MG63 (cell line): ENCODE measurements around the gene ZNF182. TPM values are rescaled to one million over a fixed set of nuclear protein-coding genes. Genes with fewer than 3 reads are reported as not detected.
"Not testable (repeated sequence)": the region's sequence is repeated elsewhere in the genome, so short reads cannot be mapped to it uniquely, and the experiment has no call there.

ENCODE experiments used
- DNase-seq: peaks from one replicate; pipeline ENCODE4 v3.0.0-alpha.2; 2020
- H3K27me3 ChIP-seq: fragments of 250-450 bp; sonication (Bioruptor Pico); 2 replicates; pipeline ENCODE4 v1.5.1; 2020; ENCODE audit warnings: mild to moderate bottlenecking, moderate library complexity
- H3K36me3 ChIP-seq: fragments of 250-450 bp; sonication (Bioruptor Pico); 2 replicates; pipeline ENCODE4 v1.5.1; 2020; ENCODE audit warnings: mild to moderate bottlenecking, moderate library complexity
- H3K4me3 ChIP-seq: fragments of 250-450 bp; sonication (Bioruptor Pico); 2 replicates; pipeline ENCODE4 v1.5.1; 2020; ENCODE audit warnings: mild to moderate bottlenecking, moderate library complexity
- H3K9me3 ChIP-seq: fragments of 250-450 bp; sonication (Bioruptor Pico); 2 replicates; pipeline ENCODE4 v1.5.1; 2020; ENCODE audit warnings: mild to moderate bottlenecking, moderate library complexity
- total RNA-seq: library from RNA; depleted of rRNA; stranded (reverse); fragments of >200 nt; shearing (Covaris generic); gene quantifications from 2 replicates; pipeline ENCODE4 v1.2.3, GENCODE V29; 2014; ENCODE audit warnings: low replicate concordance; rRNA removed

ZNF182 gene
- total RNA-seq, 1 experiment from 2014 or later, result 3.7 TPM

DNA sequence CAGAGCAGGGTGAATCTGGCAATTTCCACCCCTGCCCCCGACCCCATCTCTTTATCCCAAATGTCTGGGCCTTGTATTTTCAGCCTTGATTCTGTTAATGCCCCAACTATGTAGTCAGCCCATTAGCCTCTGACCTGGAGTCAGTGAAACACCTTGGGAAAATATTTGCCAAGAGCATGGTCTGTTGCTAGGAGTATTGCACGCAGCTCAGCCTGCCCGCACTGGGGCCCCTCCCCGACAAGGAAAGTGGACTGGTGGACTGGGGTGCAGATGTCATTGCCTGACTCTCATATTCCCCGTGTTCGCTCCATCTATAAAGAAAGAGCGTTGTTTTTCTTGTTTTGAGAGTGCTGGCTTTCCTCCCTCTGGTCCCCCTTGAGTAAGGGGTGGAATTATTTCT is 48.5 kb downstream of the ZNF182 start:
- not testable (repeated sequence) for H3K9me3 ChIP-seq, H3K27me3 ChIP-seq, DNase-seq, H3K4me3 ChIP-seq, H3K36me3 ChIP-seq

GRCh38 chrX:47941423-47941822 is 62.4 kb downstream of the ZNF182 start:
- Histone ChIP-seq H3K9me3 (no peaks in the 10 kb centered on the region), H3K36me3 (no peaks in the 10 kb centered on the region), H3K4me3 (no peak overlapping the region), H3K27me3 (no peaks in the 10 kb centered on the region)
- no peak for DNase-seq

- Histone ChIP-seq H3K27me3 (no peaks in the 10 kb centered on the region), H3K9me3 (no peaks in the 10 kb centered on the region), H3K4me3 (no peak overlapping the region), H3K36me3 (no peaks in the 10 kb centered on the region)
- no peak for DNase-seq
Observed at GRCh38 chrX:47940448-47940847, 63.3 kb downstream of the ZNF182 start.

GRCh38 chrX:47936940-47937317 is 66.9 kb downstream of the ZNF182 start:
- no peak for DNase-seq
- H3K4me3 ChIP-seq, result no peak overlapping the region
- no peaks in the 10 kb centered on the region for H3K36me3 ChIP-seq
- H3K9me3 ChIP-seq, result no peaks in the 10 kb centered on the region
- no peaks in the 10 kb centered on the region for H3K27me3 ChIP-seq

DNA sequence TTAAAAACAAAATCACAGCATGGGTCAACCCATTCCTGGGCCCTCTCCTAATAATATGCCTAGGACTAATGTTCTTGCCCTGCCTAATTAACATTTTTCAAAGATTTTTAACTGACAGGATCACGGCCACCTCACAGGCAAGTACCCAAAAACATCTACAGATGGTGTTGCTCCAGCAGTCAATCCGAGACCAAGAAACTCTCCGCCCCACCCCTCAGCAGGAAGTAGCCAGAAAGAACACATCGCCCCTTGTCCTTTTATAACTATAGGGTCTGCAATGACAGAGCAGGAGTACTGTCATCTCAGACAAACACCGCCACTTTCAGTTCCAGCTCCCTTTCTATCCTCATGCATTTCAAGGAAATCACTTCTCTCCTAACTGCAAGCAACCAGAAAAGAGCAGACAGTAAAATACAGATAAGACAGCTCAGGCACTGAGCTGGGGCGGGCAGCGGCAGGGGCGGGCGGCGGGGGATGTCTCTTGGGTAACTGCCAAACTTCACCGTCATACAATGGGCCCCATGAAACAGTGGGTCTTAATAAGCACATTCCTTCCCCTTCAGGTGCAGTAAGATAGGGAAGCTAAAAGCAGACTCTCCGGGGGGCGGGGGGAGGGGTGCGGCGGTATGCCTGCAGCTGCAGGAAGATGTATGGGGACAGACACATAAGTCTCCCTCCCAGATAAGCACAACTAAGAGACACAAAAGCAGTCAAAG is 67.4 kb downstream of the ZNF182 start:
- no peaks in the 10 kb centered on the region for H3K9me3 ChIP-seq
- no peaks in the 10 kb centered on the region for H3K27me3 ChIP-seq
- no peak for DNase-seq
- H3K36me3 ChIP-seq, result no peaks in the 10 kb centered on the region
- no peak overlapping the region for H3K4me3 ChIP-seq

GRCh38 chrX:47933946-47934345 is 69.8 kb downstream of the ZNF182 start:
- no peaks in the 10 kb centered on the region for H3K27me3 ChIP-seq
- no peak for DNase-seq
- no peaks in the 10 kb centered on the region for H3K9me3 ChIP-seq
- H3K4me3 ChIP-seq, result no peak overlapping the region
- no peaks in the 10 kb centered on the region for H3K36me3 ChIP-seq

- not testable (repeated sequence) for H3K27me3 ChIP-seq, H3K36me3 ChIP-seq, H3K9me3 ChIP-seq, H3K4me3 ChIP-seq, DNase-seq
Observed at GRCh38 chrX:47931970-47932369, 71.8 kb downstream of the ZNF182 start.

DNA sequence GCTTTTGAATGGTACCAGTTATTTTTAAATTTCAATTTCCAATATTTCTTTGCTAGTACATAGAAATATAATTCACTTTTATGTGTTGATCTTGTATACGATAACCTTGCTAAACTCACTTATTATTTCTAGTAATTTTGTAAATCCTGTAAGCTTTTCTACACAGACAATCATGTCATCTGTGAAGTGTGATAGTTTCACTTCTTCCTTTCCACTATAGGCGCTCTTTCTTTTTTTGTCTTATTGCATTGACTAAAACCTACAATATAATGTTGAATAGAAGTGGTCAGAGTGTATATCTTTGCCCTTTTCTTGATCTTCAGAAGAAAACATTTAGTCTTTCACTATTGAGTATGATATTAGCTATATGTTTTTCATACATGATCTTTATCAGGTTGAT is 76.6 kb downstream of the ZNF182 start:
- Histone ChIP-seq H3K9me3 (no peaks in the 10 kb centered on the region), H3K27me3 (no peaks in the 10 kb centered on the region), H3K36me3 (no peaks in the 10 kb centered on the region), H3K4me3 (no peak overlapping the region)
- no peak for DNase-seq

Other genes with a start within 250 kb of the ZNF182 start
- 1.6 and 4.3 TPM in 2 replicates for gene ZNF81, start 167.1 kb downstream of the ZNF182 start, total RNA-seq
- not detected in 2 replicates for gene SPACA5, start 3.0 kb upstream of the ZNF182 start, total RNA-seq
- gene ZNF630, start 67.7 kb upstream of the ZNF182 start, total RNA-seq, result not detected in 2 replicates
- gene SPACA5B, start 126.6 kb upstream of the ZNF182 start, total RNA-seq, result not detected in 2 replicates
- not detected in 2 replicates for gene SSX5, start 192.8 kb upstream of the ZNF182 start, total RNA-seq